Measurements from ENCODE around the gene FGD6. TPM values are rescaled to one million over a fixed set of nuclear protein-coding genes. Genes with fewer than 3 reads are reported as not detected.

FGD6 gene
- total and polyA plus RNA-seq, 2 of the 4 experiments (the other 2 are of a cell fraction) = 2.6 to 9.5 TPM

GRCh38 chr12:95239216-95239615, 21.9 kb upstream of the FGD6 start:
- no peak overlapping the region for H3K4me3 ChIP-seq (ENCODE audit: insufficient read depth, low read depth, low read length)
- H4K8ac ChIP-seq (ENCODE audit: low read depth in 2 of 2, low read length in 2 of 2) = no peak overlapping the region
- ChIA-PET CTCF (no interaction called here), POLR2A (ENCODE audit: unreplicated experiment) (no interaction called here)
- H3K4me2 ChIP-seq (ENCODE audit: low read depth, low read length) = no peak overlapping the region
- no peak overlapping the region for H2BK5ac ChIP-seq (ENCODE audit: low read depth, low read length, poor library complexity, severe bottlenecking)
- no peak overlapping the region for H3K18ac ChIP-seq (ENCODE audit: low read depth, low read length)
- H3K9me3 ChIP-seq (ENCODE audit: control insufficient read depth, insufficient read depth, low read length) = no peaks in the 10 kb centered on the region
- no peak for ATAC-seq (ENCODE audit: low read depth)
- no peak overlapping the region for H3K9ac ChIP-seq (ENCODE audit: low read depth, low read length)
- H4K20me1 ChIP-seq (ENCODE audit: insufficient read depth, low read length) = 0 out of 2 replicates have a peak, but pooled peaks cover 4% of the 10 kb centered on the region
- H3K56ac ChIP-seq (ENCODE audit: extremely low read depth, insufficient read depth, low read length) = no peak overlapping the region
- no peak overlapping the region for H3K23ac ChIP-seq (ENCODE audit: low read depth, low read length)
- H3K4ac ChIP-seq (ENCODE audit: low read depth, low read length) = no peak overlapping the region
- dilution Hi-C loops (cut with HindIII; ENCODE audit: low sequenced_read_pairs, unreplicated experiment) (no loop called here), in situ Hi-C loops (cut with MboI; ENCODE audit: low sequenced_read_pairs) (no loop called here), intact Hi-C loops (cut with micrococcal nuclease) (no loop called here)
- H3K27me3 ChIP-seq (ENCODE audit: control insufficient read depth, insufficient read depth, low read length) = no peaks in the 10 kb centered on the region
- no peak overlapping the region for H4K5ac ChIP-seq (ENCODE audit: low read depth, low read length)
- H2BK20ac ChIP-seq (ENCODE audit: low read depth, low read length) = no peak overlapping the region
- H2AK5ac ChIP-seq (ENCODE audit: low read depth, low read length) = no peak overlapping the region
- H3K4me1 ChIP-seq (ENCODE audit: control insufficient read depth, insufficient read depth, low read length) = 0 out of 2 replicates have a peak, but pooled peaks cover 2% of the 10 kb centered on the region
- H2BK120ac ChIP-seq (ENCODE audit: low read depth, low read length) = no peak overlapping the region
- H2AK9ac ChIP-seq (replicated peaks; ENCODE audit: low read depth, low read length, poor library complexity) = no peak overlapping the region
- TF ChIP-seq MAFK (IDR thresholded peaks at IDR 0.05; ENCODE audit: low read depth, low read length) (no peak), POLR2A (IDR thresholded peaks at IDR 0.05; ENCODE audit: low read depth, low read length) (no peak), NFE2L2 (IDR thresholded peaks at IDR 0.05; ENCODE audit: low read depth, low read length) (no peak), MAZ (IDR thresholded peaks at IDR 0.05; ENCODE audit: borderline replicate concordance, low read depth, low read length) (no peak), RAD21 (IDR thresholded peaks at IDR 0.05; ENCODE audit: low read length) (no peak), RCOR1 (IDR thresholded peaks at IDR 0.05; ENCODE audit: insufficient replicate concordance, low read length) (no peak), ELK1 (IDR thresholded peaks at IDR 0.05; ENCODE audit: borderline replicate concordance, low read depth, low read length) (no peak), CTCF (conservative IDR thresholded peaks at IDR 0.05; ENCODE audit: low read depth, low read length) (no peak), USF2 (IDR thresholded peaks at IDR 0.05; ENCODE audit: low read depth, low read length) (no peak), FOS (IDR thresholded peaks at IDR 0.05; ENCODE audit: low read depth, low read length) (no peak), SMC3 (IDR thresholded peaks at IDR 0.05; ENCODE audit: low read depth, low read length) (no peak), MXI1 (IDR thresholded peaks at IDR 0.05; ENCODE audit: borderline replicate concordance, low read depth, low read length) (no peak), RFX5 (IDR thresholded peaks at IDR 0.05; ENCODE audit: low read depth, low read length) (no peak), CHD1 (IDR thresholded peaks at IDR 0.05; ENCODE audit: low read depth, low read length) (no peak), BHLHE40 (IDR thresholded peaks at IDR 0.05; ENCODE audit: low read depth, low read length) (no peak), CEBPB (IDR thresholded peaks at IDR 0.05; ENCODE audit: low read depth, low read length) (no peak)
- no peak overlapping the region for H3K27ac ChIP-seq (ENCODE audit: insufficient read depth, low read length)
- H3K9me1 ChIP-seq (ENCODE audit: insufficient read depth, low read length) = peaks cover 7% of the 10 kb centered on the region
- H3K79me1 ChIP-seq (ENCODE audit: low read depth in 1 of 2, low read length in 2 of 2) = peaks cover 26 to 55% of the 10 kb centered on the region in 2 experiments
- no peak for DNase-seq
- peaks cover 9% of the 10 kb centered on the region for H3K36me3 ChIP-seq (ENCODE audit: control insufficient read depth, insufficient read depth, low read length)
- H2AFZ ChIP-seq (replicated peaks; ENCODE audit: low read length, poor library complexity) = no peak overlapping the region
- no TSS peak for BruUV-seq (replicated peaks)
- H3K14ac ChIP-seq (replicated peaks; ENCODE audit: low read depth, low read length) = no peak overlapping the region
- no peak overlapping the region for H4K91ac ChIP-seq (ENCODE audit: insufficient read depth, low read depth, low read length)
- H2BK15ac ChIP-seq (ENCODE audit: low read depth, low read length) = no peak overlapping the region

All from IMR-90 (cell line).